IMR-90 (cell line): Measurements from ENCODE around the gene ARTN. TPM values are rescaled to one million over a fixed set of nuclear protein-coding genes. Genes with fewer than 3 reads are reported as not detected.

ENCODE experiments used
- ATAC-seq: fragments of 200-7000 bp; cut with Tn5 transposase; 2 replicates; pipeline ENCODE4 v1.9.1; 2020; ENCODE audit warnings: low read depth, mild to moderate bottlenecking, moderate library complexity
- BruUV-seq: library from RNA; stranded (reverse); fragments of 400-500 nt; replicated peaks from 2 replicates; lab custom pipeline; 2021; lab: Mats Ljungman, UMichigan
- CTCF ChIA-PET: fragments of 300-600 bp; formaldehyde crosslinking; extraction: SDS; loops from one replicate; lab custom pipeline; 2021; ENCODE audit warnings: antibody characterized with exemption; lab: Yijun Ruan, JAX
- POLR2A ChIA-PET: fragments of 300-600 bp; sonication (Branson Sonifier 250); formaldehyde crosslinking; loops from one replicate; lab custom pipeline; 2022; ENCODE audit warnings: antibody characterized with exemption; ENCODE audit not compliant: unreplicated experiment; lab: Charles Lee
- DNase-seq: peaks from one replicate; pipeline ENCODE4 v3.0.0; 2013
- H2AFZ ChIP-seq: replicated peaks from 2 replicates; pipeline ENCODE3; 2013; ENCODE audit warnings: low read length, mild to moderate bottlenecking; ENCODE audit not compliant: poor library complexity
- H2AK5ac ChIP-seq: 2 replicates; pipeline ENCODE4 v1.6.1; 2013; ENCODE audit warnings: low read depth, low read length, inconsistent platforms
- H2AK9ac ChIP-seq: replicated peaks from 2 replicates; pipeline ENCODE3; 2013; ENCODE audit warnings: mild to moderate bottlenecking, low read depth, low read length, moderate library complexity; ENCODE audit not compliant: poor library complexity
- H2BK120ac ChIP-seq: 2 replicates; pipeline ENCODE4 v1.6.1; 2013; ENCODE audit warnings: low read depth, low read length, inconsistent platforms
- H2BK15ac ChIP-seq: 3 replicates; pipeline ENCODE4 v1.6.1; 2013; ENCODE audit warnings: low read depth, low read length, inconsistent platforms
- H2BK20ac ChIP-seq: 2 replicates; pipeline ENCODE4 v1.6.1; 2013; ENCODE audit warnings: low read depth, mild to moderate bottlenecking, inconsistent platforms, low read length, moderate library complexity
- H2BK5ac ChIP-seq: 2 replicates; pipeline ENCODE4 v1.6.1; 2013; ENCODE audit warnings: mild to moderate bottlenecking, low read depth, low read length, inconsistent platforms; ENCODE audit not compliant: poor library complexity, severe bottlenecking
- H3K14ac ChIP-seq: replicated peaks from 2 replicates; pipeline ENCODE4 v1.6.1; 2013; ENCODE audit warnings: low read depth, low read length, inconsistent platforms
- H3K18ac ChIP-seq: 2 replicates; pipeline ENCODE4 v1.6.1; 2013; ENCODE audit warnings: low read depth, low read length, control low read depth
- H3K23ac ChIP-seq: 2 replicates; pipeline ENCODE4 v1.6.1; 2013; ENCODE audit warnings: low read depth, low read length, inconsistent platforms
- H3K27ac ChIP-seq: 2 replicates; pipeline ENCODE4 v1.5.1; 2013; ENCODE audit warnings: mild to moderate bottlenecking, control low read depth, low read length; ENCODE audit not compliant: insufficient read depth
- H3K27me3 ChIP-seq: 2 replicates; pipeline ENCODE4 v1.6.1; 2013; ENCODE audit warnings: low read length; ENCODE audit not compliant: control insufficient read depth, insufficient read depth
- H3K36me3 ChIP-seq: 2 replicates; pipeline ENCODE4 v1.6.1; 2013; ENCODE audit warnings: low read length, mixed read lengths; ENCODE audit not compliant: control insufficient read depth, insufficient read depth
- H3K4ac ChIP-seq: 2 replicates; pipeline ENCODE4 v1.6.1; 2013; ENCODE audit warnings: low read depth, low read length, inconsistent platforms
- H3K4me1 ChIP-seq: 2 replicates; pipeline ENCODE4 v1.6.1; 2013; ENCODE audit warnings: low read length, mixed read lengths; ENCODE audit not compliant: control insufficient read depth, insufficient read depth
- H3K4me2 ChIP-seq: 2 replicates; pipeline ENCODE4 v1.6.1; 2013; ENCODE audit warnings: low read depth, mild to moderate bottlenecking, control low read depth, low read length, moderate library complexity
- H3K4me3 ChIP-seq: 2 replicates; pipeline ENCODE4 v1.5.1; 2013; ENCODE audit warnings: low read depth, mild to moderate bottlenecking, control low read depth, low read length, moderate library complexity; ENCODE audit not compliant: insufficient read depth
- H3K56ac ChIP-seq: 2 replicates; pipeline ENCODE4 v1.6.1; 2013; ENCODE audit warnings: low read length, inconsistent platforms; ENCODE audit not compliant: insufficient read depth; ENCODE audit errors: extremely low read depth
- H3K79me1 ChIP-seq, 2 experiments: 2 replicates each; pipeline ENCODE4 v1.6.1; 2013; ENCODE audit warnings: low read length in 2 of 2, inconsistent platforms in 1 of 2, low read depth in 1 of 2
- H3K9ac ChIP-seq: 2 replicates; pipeline ENCODE4 v1.6.1; 2013; ENCODE audit warnings: low read depth, low read length, control low read depth
- H3K9me1 ChIP-seq: 2 replicates; pipeline ENCODE4 v1.6.1; 2013; ENCODE audit warnings: low read length, inconsistent platforms; ENCODE audit not compliant: insufficient read depth
- H3K9me3 ChIP-seq: 2 replicates; pipeline ENCODE4 v1.6.1; 2013; ENCODE audit warnings: low read length; ENCODE audit not compliant: control insufficient read depth, insufficient read depth
- H4K20me1 ChIP-seq: 2 replicates; pipeline ENCODE4 v1.6.1; 2013; ENCODE audit warnings: low read length, inconsistent platforms; ENCODE audit not compliant: insufficient read depth
- H4K5ac ChIP-seq: 2 replicates; pipeline ENCODE4 v1.6.1; 2013; ENCODE audit warnings: mild to moderate bottlenecking, low read depth, low read length, control low read depth
- H4K8ac ChIP-seq, 2 experiments: 2 replicates each; pipeline ENCODE4 v1.6.1; 2013; ENCODE audit warnings: low read depth in 2 of 2, low read length in 2 of 2, control low read depth in 1 of 2, inconsistent platforms in 1 of 2
- H4K91ac ChIP-seq: 2 replicates; pipeline ENCODE4 v1.6.1; 2013; ENCODE audit warnings: low read depth, low read length, inconsistent platforms; ENCODE audit not compliant: insufficient read depth
- BHLHE40 ChIP-seq: fragments of 150-350 bp; IDR thresholded peaks from 2 replicates; pipeline ENCODE4 v1.6.1; 2016; ENCODE audit warnings: mild to moderate bottlenecking, low read depth, low read length
- CEBPB ChIP-seq: IDR thresholded peaks from 2 replicates; pipeline ENCODE4 v1.6.1; 2012; ENCODE audit warnings: low read depth, low read length, improper control_type of control experiment
- CHD1 ChIP-seq: IDR thresholded peaks from 2 replicates; pipeline ENCODE4 v1.6.1; 2012; ENCODE audit warnings: low read depth, low read length, improper control_type of control experiment
- CTCF ChIP-seq: conservative IDR thresholded peaks from 2 replicates; pipeline ENCODE4 v1.5.1; 2012; ENCODE audit warnings: mild to moderate bottlenecking, low read depth, low read length, improper control_type of control experiment
- FOS ChIP-seq: fragments of 150-350 bp; IDR thresholded peaks from 2 replicates; pipeline ENCODE4 v1.6.1; 2016; ENCODE audit warnings: low read depth, low read length
- MAFK ChIP-seq: IDR thresholded peaks from 2 replicates; pipeline ENCODE4 v1.6.1; 2012; ENCODE audit warnings: low read depth, low read length, improper control_type of control experiment
- MAZ ChIP-seq: IDR thresholded peaks from 2 replicates; pipeline ENCODE4 v1.6.1; 2012; ENCODE audit warnings: low read depth, mild to moderate bottlenecking, low read length, improper control_type of control experiment, moderate library complexity, borderline replicate concordance
- MXI1 ChIP-seq: IDR thresholded peaks from 2 replicates; pipeline ENCODE4 v1.6.1; 2012; ENCODE audit warnings: low read depth, mild to moderate bottlenecking, low read length, moderate library complexity, borderline replicate concordance
- NFE2L2 ChIP-seq: fragments of 150-350 bp; IDR thresholded peaks from 2 replicates; pipeline ENCODE4 v1.6.1; 2016; ENCODE audit warnings: low read depth, mild to moderate bottlenecking, low read length
- POLR2A ChIP-seq: IDR thresholded peaks from 2 replicates; pipeline ENCODE4 v1.6.1; 2012; ENCODE audit warnings: mild to moderate bottlenecking, low read depth, low read length
- RAD21 ChIP-seq: IDR thresholded peaks from 2 replicates; pipeline ENCODE4 v1.6.1; 2012; ENCODE audit warnings: low read length, improper control_type of control experiment
- RCOR1 ChIP-seq: IDR thresholded peaks from 2 replicates; pipeline ENCODE4 v1.6.1; 2012; ENCODE audit warnings: mild to moderate bottlenecking, low read length, improper control_type of control experiment; ENCODE audit not compliant: insufficient replicate concordance
- RFX5 ChIP-seq: IDR thresholded peaks from 2 replicates; pipeline ENCODE4 v1.8.0; 2012; ENCODE audit warnings: low read depth, mild to moderate bottlenecking, low read length, moderate library complexity
- SMC3 ChIP-seq: fragments of 150-350 bp; IDR thresholded peaks from 2 replicates; pipeline ENCODE4 v1.6.1; 2016; ENCODE audit warnings: low read depth, mild to moderate bottlenecking, antibody characterized with exemption, low read length, moderate library complexity
- WGBS, 2 experiments: methylation state at CpG; one replicate each; pipeline versions ENCODE4 v1.1.5 to v1.1.7; 2013; ENCODE audit warnings: missing lambda C conversion rate in 2 of 2; ENCODE audit not compliant: insufficient read length in 1 of 2; ENCODE audit errors: extremely low coverage in 2 of 2; 5-methylcytosine and 5-hydroxymethylcytosine counted together
- dilution Hi-C: fragments of 300-500 bp; cut with HindIII; formaldehyde crosslinking; loops from one replicate; pipeline ENCODE4 v1.14.3; 2018; ENCODE audit warnings: low sequenced_read_pairs; ENCODE audit not compliant: unreplicated experiment
- in situ Hi-C: fragments of 300-500 bp; cut with MboI; formaldehyde crosslinking; loops from 3 replicates; pipeline ENCODE4 v1.14.3; 2019; ENCODE audit warnings: low sequenced_read_pairs, inconsistent platforms, mixed read lengths
- intact Hi-C: fragments of 100-400 bp; cut with micrococcal nuclease; formaldehyde crosslinking; loops from 2 replicates; pipeline ENCODE4 v1.10.0; 2022
- polyA plus RNA-seq, 3 experiments: library from polyadenylated mRNA; depleted of rRNA; stranded (reverse); fragments of >200 nt; gene quantifications; 2 replicates each; pipeline ENCODE4 v1.2.3, GENCODE V29; 2012; ENCODE audit warnings: low replicate concordance in 1 of 3
- total RNA-seq: library from RNA; depleted of rRNA; stranded (reverse); fragments of >200 nt; gene quantifications from 2 replicates; pipeline ENCODE4 v1.2.3, GENCODE V29; 2012
- TF ChIP-seq, protein P1 (sequence below): fragments of 150-350 bp; IDR thresholded peaks from 2 replicates; pipeline ENCODE4 v1.6.1; 2016; ENCODE audit warnings: low read depth, mild to moderate bottlenecking, low read length, moderate library complexity, borderline replicate concordance
- TF ChIP-seq, protein P2 (sequence below): fragments of 150-350 bp; IDR thresholded peaks from 2 replicates; pipeline ENCODE4 v1.6.1; 2017; ENCODE audit warnings: mild to moderate bottlenecking, antibody characterized with exemption, low read length, low read depth

The ARTN gene
- total and polyA plus RNA-seq, 2 of the 4 experiments (the other 2 are of a cell fraction), result 0.29 TPM; not detected in 1

- H2BK120ac ChIP-seq, result no peak overlapping the region
- H2BK15ac ChIP-seq, result no peak overlapping the region
- no peak overlapping the region; the same call in 1 of the 2 replicates for H2AK5ac ChIP-seq
- in situ Hi-C loops, result no loop called here
- H4K8ac ChIP-seq, result no peak overlapping the region
- H2BK5ac ChIP-seq, result no peak overlapping the region
- H4K5ac ChIP-seq, result no peak overlapping the region
- H2AFZ ChIP-seq, result peak overlapping the region; percentile 50
- H3K79me1 ChIP-seq, result no peaks in the 10 kb centered on the region
- H3K9me3 ChIP-seq, result no peaks in the 10 kb centered on the region
- H3K4me2 ChIP-seq, result no peak overlapping the region
- no peaks in the 10 kb centered on the region for H4K20me1 ChIP-seq
- no peaks in the 10 kb centered on the region for H3K27me3 ChIP-seq
- no peak overlapping the region for H3K56ac ChIP-seq
- no peak overlapping the region for H3K27ac ChIP-seq
- H3K18ac ChIP-seq, result no peak overlapping the region
- H3K4me3 ChIP-seq, result no peak overlapping the region
- H3K23ac ChIP-seq, result no peak overlapping the region
- DNase-seq (no peak), ATAC-seq (no peak)
- H2AK9ac ChIP-seq, result peak overlapping the region; percentile 14
- no peak overlapping the region for H3K14ac ChIP-seq
- no peaks in the 10 kb centered on the region for H3K36me3 ChIP-seq
- no peak for TF ChIP-seq CHD1
- TF ChIP-seq POLR2A, result no peak
- TF ChIP-seq SMC3, result no peak
- TF ChIP-seq RAD21, result no peak
- no peak for TF ChIP-seq CEBPB
- no peak for TF ChIP-seq FOS
- no peak for TF ChIP-seq CTCF
- TF ChIP-seq MAZ, result no peak
- no peak for TF ChIP-seq BHLHE40
- TF ChIP-seq, protein P1, sequence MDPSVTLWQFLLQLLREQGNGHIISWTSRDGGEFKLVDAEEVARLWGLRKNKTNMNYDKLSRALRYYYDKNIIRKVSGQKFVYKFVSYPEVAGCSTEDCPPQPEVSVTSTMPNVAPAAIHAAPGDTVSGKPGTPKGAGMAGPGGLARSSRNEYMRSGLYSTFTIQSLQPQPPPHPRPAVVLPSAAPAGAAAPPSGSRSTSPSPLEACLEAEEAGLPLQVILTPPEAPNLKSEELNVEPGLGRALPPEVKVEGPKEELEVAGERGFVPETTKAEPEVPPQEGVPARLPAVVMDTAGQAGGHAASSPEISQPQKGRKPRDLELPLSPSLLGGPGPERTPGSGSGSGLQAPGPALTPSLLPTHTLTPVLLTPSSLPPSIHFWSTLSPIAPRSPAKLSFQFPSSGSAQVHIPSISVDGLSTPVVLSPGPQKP, result no peak
- TF ChIP-seq, protein P2, sequence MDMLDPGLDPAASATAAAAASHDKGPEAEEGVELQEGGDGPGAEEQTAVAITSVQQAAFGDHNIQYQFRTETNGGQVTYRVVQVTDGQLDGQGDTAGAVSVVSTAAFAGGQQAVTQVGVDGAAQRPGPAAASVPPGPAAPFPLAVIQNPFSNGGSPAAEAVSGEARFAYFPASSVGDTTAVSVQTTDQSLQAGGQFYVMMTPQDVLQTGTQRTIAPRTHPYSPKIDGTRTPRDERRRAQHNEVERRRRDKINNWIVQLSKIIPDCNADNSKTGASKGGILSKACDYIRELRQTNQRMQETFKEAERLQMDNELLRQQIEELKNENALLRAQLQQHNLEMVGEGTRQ, result no peak
- TF ChIP-seq MXI1, result no peak
- TF ChIP-seq MAFK, result no peak
- no peak for TF ChIP-seq RFX5
- no peak for TF ChIP-seq RCOR1
- TF ChIP-seq NFE2L2, result no peak
- no CpG with 5 or more reads among the region's 7 CpGs for WGBS, 2 experiments
- H3K9ac ChIP-seq, result no peak overlapping the region
- H4K91ac ChIP-seq, result peak overlapping the region; percentile 37; the same call in 1 of the 2 replicates
- intact Hi-C loops, result no loop called here
- no peak overlapping the region for H2BK20ac ChIP-seq
- peaks cover 5% of the 10 kb centered on the region; the same call in 1 of the 2 replicates for H3K9me1 ChIP-seq
- dilution Hi-C loops, result no loop called here
- ChIA-PET POLR2A (no interaction called here), CTCF (interaction anchor here (2.3 to 2.4 kb wide), 2 partner anchors 22 to 150 kb away, joined by 7 to 8 read pairs; no protein-coding TSS in a partner anchor)
- no TSS peak for BruUV-seq
- H3K4me1 ChIP-seq, result peaks cover 9% of the 10 kb centered on the region; the same call in 1 of the 2 replicates
- peak overlapping the region; percentile 23 for H3K4ac ChIP-seq
Observed at GRCh38 chr1:43913051-43913501, 20.5 kb upstream of the ARTN start.
